NCI-H1694 treated with DMSO at 0.1 percent for 48 hours (cell line): Measurements from ENCODE around the gene RPGRIP1.
"Not testable (repeated sequence)": the region's sequence is repeated elsewhere in the genome, so short reads cannot be mapped to it uniquely, and the experiment has no call there.

Experiments
- DNase-seq: peaks from one replicate; lab custom pipeline; 2025; lab: John Stamatoyannopoulos, UW

Gene RPGRIP1

DNA sequence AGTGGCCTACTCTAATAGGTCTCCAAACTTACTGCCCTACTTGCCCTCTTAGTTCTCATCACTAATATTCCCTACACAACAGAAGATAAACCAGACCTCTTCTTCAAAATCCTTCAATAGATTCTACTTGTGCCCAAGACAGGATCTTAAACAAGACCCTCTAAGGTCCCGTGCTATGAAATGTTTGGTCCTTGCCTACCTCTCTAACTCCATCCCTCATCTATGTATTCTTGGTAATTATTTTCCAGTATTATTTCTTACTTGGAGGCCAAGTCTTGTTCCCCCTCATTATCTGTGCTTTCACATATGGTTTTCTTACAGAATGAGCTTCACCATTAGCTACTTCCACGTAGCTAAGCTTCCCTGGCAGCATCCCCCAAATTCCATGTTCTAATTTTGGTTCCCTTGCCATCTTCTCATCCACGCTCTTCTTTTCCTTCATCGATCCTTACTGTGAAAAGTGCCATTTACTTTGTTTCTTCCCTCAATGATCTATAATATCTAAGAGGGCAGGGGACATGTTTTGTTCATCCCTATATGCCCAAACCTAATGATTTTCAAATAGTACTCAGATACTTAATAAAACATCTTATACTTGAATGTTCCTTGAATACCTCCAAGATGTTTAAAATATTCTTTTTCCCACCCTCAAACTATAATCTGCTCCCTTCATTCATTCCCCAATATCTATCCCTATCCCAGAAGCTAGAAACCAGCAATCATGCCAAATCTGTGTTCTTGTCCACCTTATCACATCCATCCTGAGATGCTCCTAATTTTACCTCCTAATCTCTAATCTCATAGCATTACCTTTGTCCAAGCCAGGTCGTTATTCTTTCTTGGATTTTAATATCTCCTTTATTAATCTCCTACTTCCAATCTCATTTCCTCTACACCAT, 20.7 kb upstream of the RPGRIP1 start:
- no peak for DNase-seq

DNA sequence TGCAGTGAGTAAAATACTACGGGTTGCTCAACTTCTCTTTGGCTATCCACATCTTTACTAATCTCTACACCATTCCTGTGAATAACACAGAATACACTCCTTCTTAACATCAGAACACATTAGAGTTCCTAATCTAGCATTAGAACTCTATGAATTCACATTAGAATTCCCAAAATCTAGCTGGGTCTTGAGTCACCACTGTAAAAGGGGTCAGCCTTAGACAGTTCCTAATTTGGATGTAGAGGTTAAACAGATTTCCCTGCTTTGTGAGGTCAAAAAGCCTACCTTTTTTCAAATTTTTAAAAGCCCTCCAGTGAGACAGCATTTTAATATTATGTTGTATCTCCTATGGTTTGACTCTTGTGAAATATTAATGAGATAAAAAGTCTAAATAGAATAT, 18.1 kb upstream of the RPGRIP1 start:
- no peak for DNase-seq

DNA sequence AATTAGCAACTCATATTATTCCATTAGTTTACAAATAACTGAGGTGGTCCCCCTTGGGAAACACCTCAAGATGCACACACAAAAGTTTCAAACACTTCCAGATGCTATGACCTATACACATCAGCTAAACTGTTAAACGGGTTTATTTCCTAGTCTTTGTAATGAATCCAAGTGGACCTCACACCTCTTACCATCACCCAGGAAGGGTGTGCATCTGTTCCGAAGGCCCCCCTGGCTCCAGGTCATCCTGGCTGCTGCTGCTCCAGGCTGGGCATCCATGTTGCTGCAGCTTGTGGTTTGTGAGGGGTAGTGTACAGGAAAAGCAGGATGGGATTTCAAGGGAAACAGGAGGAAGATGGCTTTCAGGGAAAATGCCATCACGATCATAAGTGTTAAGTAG, 17.5 kb upstream of the RPGRIP1 start:
- DNase-seq = no peak

DNA sequence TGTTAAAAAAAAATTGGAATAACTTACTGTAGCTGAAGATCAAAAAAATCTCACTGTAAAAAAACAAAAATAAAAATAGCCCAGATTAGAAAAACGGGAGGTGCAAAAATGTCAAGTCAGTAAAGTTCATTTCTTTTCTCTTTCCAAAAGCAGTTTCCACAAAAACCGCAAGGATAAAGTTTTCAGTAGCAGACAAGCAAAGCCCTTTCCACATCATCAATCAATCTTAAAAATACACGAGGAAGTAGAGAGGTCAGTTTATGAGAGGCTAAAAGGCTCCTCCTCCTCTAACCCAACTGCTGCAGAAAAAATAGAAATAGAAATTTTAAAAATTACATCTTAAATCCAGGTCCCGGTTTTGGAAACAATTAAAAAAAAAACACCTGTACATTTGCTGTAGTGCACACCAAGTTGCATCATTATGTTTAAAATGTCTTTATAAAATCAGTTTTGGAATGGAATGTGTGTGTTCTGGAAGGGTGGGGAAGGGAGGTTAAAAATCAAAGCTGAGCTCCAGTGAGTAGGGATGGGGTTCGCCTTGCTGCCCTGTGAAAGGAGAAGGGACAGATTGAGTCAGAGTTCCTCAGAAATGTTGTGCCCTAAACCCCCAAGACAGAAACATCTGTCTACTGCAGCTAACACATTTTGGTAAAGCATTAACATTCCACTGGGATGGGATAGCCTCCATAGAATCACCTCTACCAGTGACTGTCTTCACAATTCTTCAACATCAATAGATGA, 16.4 kb upstream of the RPGRIP1 start:
- no peak for DNase-seq

DNA sequence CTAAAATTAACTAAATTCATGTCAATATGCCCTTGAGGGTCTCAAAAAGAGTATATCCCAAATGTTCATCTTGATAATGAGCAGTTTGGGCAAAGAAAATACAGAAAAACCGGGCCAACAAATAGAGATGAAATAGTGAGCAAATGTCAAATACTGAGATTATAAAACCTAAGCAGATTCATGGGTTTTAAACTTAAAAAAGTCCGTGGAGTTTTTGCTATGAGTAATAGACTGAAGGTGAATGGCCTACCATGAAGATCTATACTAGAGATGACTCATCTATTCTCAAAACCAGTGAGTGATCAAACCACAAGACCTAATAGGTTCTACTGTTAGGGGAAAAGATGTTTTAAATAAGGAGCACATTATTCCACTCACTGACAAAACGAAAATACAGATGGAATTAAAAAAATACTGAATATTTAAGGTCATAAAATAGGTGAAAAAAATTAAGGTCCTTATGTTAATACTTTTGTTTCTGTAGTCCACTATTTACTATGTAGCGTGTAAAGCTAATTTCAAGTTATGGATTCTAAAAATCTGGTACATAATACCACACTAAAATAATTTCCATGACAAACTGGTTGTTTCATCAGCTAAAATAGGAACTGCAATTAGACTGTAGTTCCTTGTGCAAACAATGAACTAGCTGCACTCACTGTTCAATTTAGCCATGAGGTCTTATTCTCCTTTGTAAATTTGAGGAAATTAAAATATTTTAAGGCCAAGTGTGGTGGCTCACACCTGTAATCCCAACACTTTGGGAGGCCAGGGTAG, 15.7 kb upstream of the RPGRIP1 start:
- no peak for DNase-seq

DNA sequence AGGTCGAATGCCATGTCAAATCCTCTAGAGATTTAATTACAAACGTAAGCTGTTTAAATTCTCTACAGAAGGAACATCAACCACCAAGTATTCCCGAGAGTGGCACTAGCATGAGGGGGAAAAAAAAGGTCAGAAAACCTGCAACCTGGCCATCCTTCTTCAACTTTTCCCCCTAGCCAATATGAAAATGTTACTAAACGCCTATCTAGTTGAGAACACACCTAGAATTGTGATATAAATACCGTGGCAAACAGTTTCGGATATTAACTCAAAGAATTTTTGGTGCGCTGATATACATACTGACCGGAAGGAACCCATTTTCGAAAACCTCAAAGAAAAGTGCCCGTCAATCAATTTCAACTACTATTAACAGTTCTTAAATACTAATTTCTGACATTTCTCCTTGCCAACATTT, 12.4 kb upstream of the RPGRIP1 start:
- no peak for DNase-seq

DNA sequence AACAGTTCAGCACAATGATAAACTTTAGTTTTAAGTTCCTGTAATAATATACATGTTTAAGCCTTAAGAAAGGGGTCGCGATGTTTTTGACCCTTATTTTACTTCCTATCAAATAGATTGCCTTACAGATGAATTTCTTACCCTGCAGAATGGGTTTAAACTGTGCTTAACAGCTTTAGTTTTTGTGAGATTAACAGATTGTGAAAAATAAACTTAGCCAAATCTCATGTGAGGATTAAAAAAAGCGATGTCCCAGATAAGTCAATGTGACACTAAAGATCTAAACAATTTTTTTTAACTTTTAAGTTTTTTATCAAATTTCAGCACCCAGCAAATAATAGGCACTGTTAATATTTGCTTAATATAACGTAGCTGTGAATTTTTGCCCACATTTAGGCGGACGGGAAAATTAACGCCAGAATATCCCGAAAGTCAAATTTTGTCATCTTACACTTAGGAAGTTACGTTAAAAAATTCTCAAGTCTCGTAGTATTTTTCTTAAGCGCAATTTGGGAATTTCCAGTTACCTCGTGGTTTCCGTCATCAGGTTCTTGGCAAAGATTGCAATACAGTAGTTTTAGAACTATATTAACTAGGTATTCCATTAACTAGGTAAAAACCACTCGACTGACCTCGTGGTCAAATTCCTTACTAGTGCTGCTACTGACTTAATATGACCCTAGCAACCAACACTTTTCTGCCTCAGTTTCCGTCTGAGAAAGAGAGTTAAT, 11.8 kb upstream of the RPGRIP1 start:
- DNase-seq = no peak

DNA sequence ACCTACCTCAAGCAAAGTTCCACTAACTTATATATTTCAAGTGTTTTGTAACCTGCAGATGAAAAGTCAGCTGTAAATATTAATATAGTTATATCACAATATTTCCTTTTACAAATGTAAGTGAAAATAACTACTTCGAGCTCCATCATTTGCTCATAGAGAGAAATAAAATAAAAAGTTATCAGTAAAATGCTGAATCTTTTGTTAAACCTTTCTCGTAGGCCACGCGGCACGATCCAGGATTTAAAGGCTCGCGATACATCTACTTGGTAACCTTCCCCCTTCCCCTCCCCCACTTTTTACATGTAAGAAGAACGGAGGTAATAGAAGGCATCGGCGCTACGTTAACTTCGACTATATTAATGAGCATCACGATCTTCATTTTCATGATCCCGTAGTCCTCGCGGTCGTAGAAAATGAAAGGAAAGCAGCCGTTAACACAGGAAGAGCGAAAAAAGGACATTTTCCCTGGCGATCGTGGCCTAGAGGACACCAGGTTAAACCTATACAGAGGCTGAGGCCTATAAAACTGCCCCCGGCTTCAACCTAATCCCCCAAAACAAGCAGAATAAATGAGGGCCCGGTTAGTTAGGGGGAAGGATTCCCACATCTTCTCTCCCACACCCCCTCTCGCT, 11.1 kb upstream of the RPGRIP1 start:
- DNase-seq = peak; percentile 17

DNA sequence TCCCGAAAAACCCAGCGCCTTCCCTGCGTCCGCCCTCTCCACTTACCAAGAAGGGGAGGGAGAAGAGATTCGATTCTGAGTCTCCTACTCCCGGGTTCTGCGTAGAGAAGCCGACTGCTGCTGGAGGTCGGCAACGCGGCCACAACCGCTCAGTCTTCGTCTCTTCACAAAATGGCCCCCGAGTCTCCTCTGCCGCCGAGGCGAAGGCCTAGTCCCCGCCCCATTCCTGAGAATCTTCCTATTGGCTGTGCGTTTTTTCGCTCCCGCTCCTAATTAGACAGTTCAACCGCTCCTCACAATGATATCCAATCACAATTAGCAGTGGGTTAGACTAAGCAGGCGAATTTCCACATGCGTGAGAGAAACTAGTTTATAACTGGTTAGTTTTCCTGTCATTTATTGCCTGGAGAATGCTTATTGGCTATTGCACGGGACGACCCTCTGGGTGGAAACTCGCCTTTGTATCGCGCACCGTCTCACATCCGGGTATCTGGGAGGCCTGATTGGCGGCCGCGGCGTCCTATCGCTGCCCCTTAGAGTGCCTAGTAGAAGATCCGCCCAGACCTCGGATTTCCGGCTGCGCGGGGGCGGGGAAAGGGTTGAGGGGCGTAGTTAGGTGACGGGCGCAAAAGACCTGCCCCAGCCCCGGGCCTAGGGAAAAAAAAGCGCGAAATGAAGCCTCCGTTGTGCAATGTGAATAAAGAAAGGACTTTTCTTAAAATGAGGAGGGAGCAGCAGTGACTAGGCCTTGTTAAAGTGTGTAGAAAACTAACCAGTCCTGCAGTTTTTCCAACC, 10.4 kb upstream of the RPGRIP1 start, which contains the start of gene HNRNPC:
TSS of gene HNRNPC (minus strand) at position 191 of the 795 bp plus-strand sequence. CDS start 35,249 bp downstream, outside the sequence.
- DNase-seq = peak; percentile 100

DNA sequence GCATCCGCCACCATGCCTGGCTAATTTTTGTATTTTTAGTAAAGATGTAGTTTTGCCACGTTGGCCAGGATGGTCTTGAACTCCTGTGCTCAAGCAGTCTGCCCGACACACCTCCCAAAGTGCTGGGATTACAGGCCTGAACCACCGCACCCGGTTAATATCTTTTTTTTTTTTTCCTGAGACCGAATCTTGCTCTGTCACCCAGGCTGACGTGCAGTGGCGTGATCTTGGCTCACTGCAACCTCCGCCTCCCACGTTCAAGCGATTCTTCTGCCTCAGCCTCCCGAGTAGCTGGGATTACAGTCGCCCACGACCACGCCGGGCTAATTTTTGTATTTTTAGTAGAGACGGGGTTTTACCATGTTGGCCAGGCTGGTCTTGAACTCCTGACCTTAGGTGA, 7.2 kb upstream of the RPGRIP1 start:
- not testable (repeated sequence) for DNase-seq

DNA sequence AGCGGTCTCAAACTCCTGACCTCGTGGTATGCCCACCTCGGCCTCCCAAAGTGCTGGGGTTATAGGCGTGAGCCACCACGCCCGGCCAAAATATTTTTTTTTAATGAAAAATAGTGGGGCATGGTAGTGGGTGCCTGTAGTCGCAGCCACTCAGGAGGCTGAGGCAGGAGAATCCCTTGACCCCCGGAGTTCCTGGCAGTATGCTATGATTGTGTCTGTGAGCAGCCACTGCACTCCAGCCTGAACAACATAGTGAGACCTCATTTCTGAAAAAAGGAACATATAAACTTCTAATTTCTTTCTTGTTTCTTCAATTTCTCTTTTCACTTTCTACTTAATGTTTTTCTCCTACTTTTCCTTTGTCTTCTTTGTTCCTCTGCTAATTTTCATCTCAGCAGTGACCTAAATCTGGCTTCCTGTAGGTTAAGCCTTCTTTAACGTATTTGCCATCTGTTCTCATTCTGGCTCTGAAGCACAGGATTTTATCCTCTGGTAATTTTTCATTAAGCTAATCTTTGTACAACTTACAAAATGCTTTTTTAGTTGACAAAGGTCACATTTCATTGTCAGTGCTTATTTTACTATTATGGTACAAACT, 4.5 kb upstream of the RPGRIP1 start:
- peak; percentile 74 for DNase-seq

DNA sequence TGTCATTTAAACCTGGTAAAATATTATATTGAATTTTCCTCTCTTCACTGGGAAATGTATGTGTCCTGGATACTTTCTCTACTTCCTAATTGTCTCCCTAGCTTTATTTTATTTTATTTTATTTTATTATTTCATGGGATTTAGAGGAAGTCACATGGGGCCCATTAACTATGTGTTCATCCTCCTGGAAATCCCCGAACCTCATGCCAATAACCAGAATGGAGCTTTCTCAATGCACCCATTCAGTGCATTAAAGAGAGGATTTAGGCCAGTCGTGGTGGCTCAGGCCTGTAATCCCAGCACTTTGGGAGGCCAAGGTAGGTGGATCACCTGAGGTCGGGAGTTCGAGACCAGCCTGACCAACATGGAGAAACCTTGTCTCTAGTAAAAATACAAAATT, 1.3 kb upstream of the RPGRIP1 start:
- no peak for DNase-seq

DNA sequence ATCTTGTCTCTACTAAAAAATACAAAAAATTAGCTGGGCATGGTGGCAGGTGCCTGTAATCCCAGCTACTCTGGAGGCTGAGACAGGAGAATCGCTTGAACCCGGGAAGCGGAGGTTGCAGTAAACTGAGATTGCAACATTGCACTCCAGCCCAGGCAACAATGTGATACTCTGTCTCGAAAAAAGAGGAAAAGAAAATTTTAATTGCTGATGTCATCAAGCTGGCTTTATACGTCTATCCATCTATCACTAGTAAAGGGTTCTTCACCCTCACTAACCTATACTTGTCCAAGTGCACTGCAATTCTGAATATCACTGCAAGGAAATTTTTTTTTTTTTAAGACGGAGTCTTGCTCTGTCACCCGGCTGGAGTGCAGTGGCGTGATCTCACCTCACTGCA, 2.0 kb downstream of the RPGRIP1 start:
- not testable (repeated sequence) for DNase-seq

DNA sequence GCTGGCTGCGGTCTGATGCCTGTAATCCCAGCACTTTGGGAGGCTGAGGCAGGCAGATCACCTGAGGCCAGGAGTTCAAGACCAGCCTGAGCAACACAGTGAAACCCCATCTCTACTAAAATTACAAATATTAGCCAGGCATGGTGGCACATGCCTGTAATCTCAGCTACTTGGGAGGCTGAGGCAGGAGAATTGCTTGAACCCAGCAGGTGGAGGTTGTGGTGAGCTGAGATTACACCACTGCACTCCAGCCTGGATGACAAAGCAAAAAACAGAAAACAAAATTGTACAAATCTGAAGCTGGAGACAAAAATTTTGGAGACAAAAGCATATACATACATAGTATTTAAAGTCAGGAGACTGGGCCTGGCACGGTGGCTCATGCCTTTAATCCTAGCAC, 6.6 kb downstream of the RPGRIP1 start:
- DNase-seq = not testable (repeated sequence)

DNA sequence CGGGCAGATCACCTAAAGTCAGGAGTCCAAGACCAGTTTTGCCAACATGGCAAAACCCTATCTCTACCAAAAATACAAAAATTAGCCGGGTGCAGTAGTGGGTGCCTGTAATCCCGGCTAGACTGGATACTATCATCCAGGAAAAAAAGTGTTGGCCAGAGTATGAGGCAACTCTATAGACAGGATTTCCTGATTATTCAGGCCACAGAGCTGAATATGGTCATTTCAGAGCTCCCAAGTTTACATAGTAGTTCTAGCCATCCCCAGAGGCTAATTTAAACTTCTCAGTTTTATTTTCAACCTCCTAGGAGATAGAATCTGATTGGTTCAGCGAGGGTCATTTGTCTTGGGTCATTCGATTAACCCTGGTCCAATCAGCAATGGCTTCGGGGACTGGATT, 7.3 kb downstream of the RPGRIP1 start:
- DNase-seq = no peak

DNA sequence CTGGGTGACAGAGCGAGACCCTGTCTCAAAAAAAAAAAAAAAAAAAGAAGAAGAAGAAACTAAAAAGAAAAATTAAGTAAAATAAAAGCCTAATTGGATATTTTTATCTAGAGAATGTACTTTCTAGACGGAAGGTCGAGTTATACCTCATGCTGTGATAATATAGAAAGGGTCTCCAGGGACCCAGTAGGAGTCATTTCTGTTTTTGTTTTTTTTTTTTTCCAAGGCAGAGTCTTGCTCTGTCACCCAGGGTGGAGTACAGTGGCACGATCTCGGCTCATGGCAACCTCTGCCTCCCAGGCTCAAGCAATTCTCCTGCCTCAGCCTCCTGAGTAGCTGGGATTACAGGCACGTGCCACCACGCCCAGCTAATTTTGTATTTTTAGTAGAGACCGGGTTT, 14.1 kb downstream of the RPGRIP1 start:
- not testable (repeated sequence) for DNase-seq

DNA sequence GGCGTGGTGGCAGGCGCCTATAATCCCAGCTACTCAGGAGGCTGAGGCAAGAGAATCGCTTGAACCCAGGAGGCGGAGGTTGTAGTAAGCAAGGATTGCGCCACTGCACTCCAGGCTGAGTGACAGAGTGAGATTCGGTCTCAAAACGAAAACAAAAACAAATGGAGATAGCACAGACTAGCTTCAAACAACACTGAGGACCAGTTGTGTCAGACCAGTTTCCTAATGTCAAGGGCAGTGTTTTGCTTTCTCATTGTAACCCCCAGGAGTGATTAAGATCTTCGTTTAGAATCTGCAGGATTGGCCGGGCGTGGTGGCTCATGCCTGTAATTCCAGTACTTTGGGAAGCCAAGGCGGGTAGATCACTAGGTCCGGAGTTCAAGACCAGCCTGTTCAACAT, 18.5 kb downstream of the RPGRIP1 start:
- DNase-seq = no peak

DNA sequence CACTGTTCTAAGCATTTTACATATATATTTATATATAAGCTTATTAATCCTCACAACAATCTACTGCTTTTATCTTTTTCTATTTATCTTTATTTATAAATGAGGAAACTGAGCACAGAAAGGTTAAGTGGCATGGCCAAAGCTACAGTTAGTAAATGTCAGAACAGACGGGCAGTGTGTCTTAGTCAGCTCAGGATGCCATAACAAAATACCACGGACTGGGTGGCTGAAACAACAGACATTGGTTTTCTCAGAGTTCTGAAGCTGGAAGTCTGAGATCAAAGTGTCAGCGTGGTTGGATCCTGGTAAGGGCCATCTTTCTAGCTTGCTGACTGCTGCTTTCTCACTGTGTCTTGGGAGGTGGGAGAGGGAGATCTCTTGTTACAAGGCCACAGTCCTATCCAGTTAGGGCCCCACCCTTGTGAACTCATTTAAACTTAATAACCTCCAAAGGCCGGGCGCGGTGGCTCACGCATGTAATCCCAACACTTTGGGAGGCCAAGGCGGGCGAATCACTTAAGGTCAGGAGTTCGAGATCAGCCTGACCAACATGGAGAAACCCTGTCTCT, 19.8 kb downstream of the RPGRIP1 start:
- DNase-seq = no peak

DNA sequence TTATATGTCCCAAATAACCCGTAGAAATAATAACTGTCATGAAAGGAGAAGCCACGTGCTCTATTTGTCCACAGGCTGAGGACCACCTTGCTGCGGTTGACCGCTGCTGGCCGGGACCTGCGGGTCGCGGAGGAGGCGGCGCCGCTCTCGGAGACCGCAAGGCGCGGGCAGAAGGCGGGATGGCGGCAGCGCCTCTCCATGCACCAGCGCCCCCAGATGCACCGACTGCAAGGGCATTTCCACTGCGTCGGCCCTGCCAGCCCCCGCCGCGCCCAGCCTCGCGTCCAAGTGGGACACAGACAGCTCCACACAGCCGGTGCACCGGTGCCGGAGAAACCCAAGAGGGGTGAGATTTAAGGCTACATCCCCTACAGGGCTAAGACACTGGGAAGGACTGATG, 21.0 kb downstream of the RPGRIP1 start:
- no peak for DNase-seq
